ENCODE measurements around the gene CAB39L. TPM values are rescaled to one million over a fixed set of nuclear protein-coding genes. Genes with fewer than 3 reads are reported as not detected.

The CAB39L gene
- total RNA-seq, 1 donor, result 1.3 TPM

- DNase-seq (ENCODE audit: low read depth in 2 of 3, low spot score in 2 of 3), result no peak
These were observed 39.7 kb downstream of the CAB39L start for GRCh38 chr13:49403996-49404702.

- DNase-seq (ENCODE audit: low read depth in 2 of 3, low spot score in 2 of 3), result peak in 2 of 3 donors; percentile 46 to 80
These were observed 42.9 kb downstream of the CAB39L start for GRCh38 chr13:49400755-49401659.

- DNase-seq (ENCODE audit: low read depth in 2 of 3, low spot score in 2 of 3), result no peak
These were observed 43.9 kb downstream of the CAB39L start for GRCh38 chr13:49399801-49400472.

GRCh38 chr13:49395878-49396380 lies 47.9 kb downstream of the CAB39L start:
- DNase-seq (ENCODE audit: low read depth in 2 of 3, low spot score in 2 of 3), result no peak

- DNase-seq (ENCODE audit: low read depth in 2 of 3, low spot score in 2 of 3), result no peak
These were observed 48.4 kb downstream of the CAB39L start for GRCh38 chr13:49395451-49395865.

GRCh38 chr13:49388091-49388635 lies 55.7 kb downstream of the CAB39L start:
- DNase-seq (ENCODE audit: low read depth in 2 of 3, low spot score in 2 of 3), result no peak

- no peak for DNase-seq (ENCODE audit: low read depth in 2 of 3, low spot score in 2 of 3)
These were observed 57.2 kb downstream of the CAB39L start for GRCh38 chr13:49386664-49387063.

- DNase-seq (ENCODE audit: low read depth in 2 of 3, low spot score in 2 of 3), result no peak
These were observed 67.7 kb downstream of the CAB39L start for GRCh38 chr13:49376121-49376520.

GRCh38 chr13:49374585-49375290 lies 69.1 kb downstream of the CAB39L start:
- no peak for DNase-seq (ENCODE audit: low read depth in 2 of 3, low spot score in 2 of 3)

GRCh38 chr13:49373716-49374115 lies 70.1 kb downstream of the CAB39L start:
- no peak for DNase-seq (ENCODE audit: low read depth in 2 of 3, low spot score in 2 of 3)

- DNase-seq (ENCODE audit: low read depth in 2 of 3, low spot score in 2 of 3), result peak in 1 of 3 donors; percentile 6
These were observed 71.8 kb downstream of the CAB39L start for GRCh38 chr13:49371943-49372613.

GRCh38 chr13:49370371-49370770 lies 73.5 kb downstream of the CAB39L start:
- DNase-seq (ENCODE audit: low read depth in 2 of 3, low spot score in 2 of 3), result no peak

- DNase-seq (ENCODE audit: low read depth in 2 of 3, low spot score in 2 of 3), result no peak
These were observed 74.0 kb downstream of the CAB39L start for GRCh38 chr13:49369866-49370265.

GRCh38 chr13:49368688-49369087 lies 75.2 kb downstream of the CAB39L start:
- DNase-seq (ENCODE audit: low read depth in 2 of 3, low spot score in 2 of 3), result no peak

- no peak for DNase-seq (ENCODE audit: low read depth in 2 of 3, low spot score in 2 of 3)
These were observed 76.0 kb downstream of the CAB39L start for GRCh38 chr13:49367640-49368422.

- no peak for DNase-seq (ENCODE audit: low read depth in 2 of 3, low spot score in 2 of 3)
These were observed 77.0 kb downstream of the CAB39L start for GRCh38 chr13:49366841-49367240.

GRCh38 chr13:49357694-49358093 lies 86.2 kb downstream of the CAB39L start:
- DNase-seq (ENCODE audit: low read depth in 2 of 3, low spot score in 2 of 3), result no peak

- no peak for DNase-seq (ENCODE audit: low read depth in 2 of 3, low spot score in 2 of 3)
These were observed 87.6 kb downstream of the CAB39L start for GRCh38 chr13:49356223-49356622.

- no peak for DNase-seq (ENCODE audit: low read depth in 2 of 3, low spot score in 2 of 3)
These were observed 89.1 kb downstream of the CAB39L start for GRCh38 chr13:49354719-49355118.

Data from hematopoietic multipotent progenitor cell (in vitro differentiated cells).